ENCODE data around the gene METTL1.

GRCh38 chr12:57726884-57727757 is 44.8 kb downstream of the METTL1 start:
- peak in 3 of 5 experiments; percentile 17 to 28 (median 17) for TF ChIP-seq CTCF (IDR thresholded peaks at IDR 0.05)
- no peak for TF ChIP-seq POLR2A (IDR thresholded peaks at IDR 0.05)

Data from tibial nerve (tissue), 3 donors.